Pulmonary artery endothelial cell (primary cell): ENCODE data around the gene PTPN21. TPM values are rescaled to one million over a fixed set of nuclear protein-coding genes. Genes with fewer than 3 reads are reported as not detected.
A peak's percentile ranks its signal among the peaks of the same experiment; 100 is the strongest.

Experiments
- DNase-seq: peaks from one replicate; pipeline ENCODE4 v3.0.0-alpha.2; 2011; ENCODE audit warnings: low read depth, low spot score
- total RNA-seq: library from RNA; depleted of rRNA; stranded (reverse); fragments of >200 nt; gene quantifications from 2 replicates; pipeline ENCODE4 v1.2.3, GENCODE V29; 2014

Gene PTPN21
- total RNA-seq, 1 donor from 2014 or later: 4.7 TPM

- DNase-seq: no peak
These were observed 49.2 kb downstream of the PTPN21 start for GRCh38 chr14:88505621-88506020.

- no peak for DNase-seq
These were observed 50.2 kb downstream of the PTPN21 start for GRCh38 chr14:88504602-88505001.

GRCh38 chr14:88503754-88504406 lies 50.9 kb downstream of the PTPN21 start:
- DNase-seq: no peak

GRCh38 chr14:88502740-88503139 lies 52.1 kb downstream of the PTPN21 start:
- DNase-seq: no peak

GRCh38 chr14:88500611-88501010 lies 54.2 kb downstream of the PTPN21 start:
- no peak for DNase-seq

- DNase-seq: no peak
These were observed 55.6 kb downstream of the PTPN21 start for GRCh38 chr14:88499225-88499624.

- DNase-seq: no peak
These were observed 58.4 kb downstream of the PTPN21 start for GRCh38 chr14:88496414-88496813.

- DNase-seq: no peak
These were observed 61.2 kb downstream of the PTPN21 start for GRCh38 chr14:88493392-88494185.

GRCh38 chr14:88492272-88493089 lies 62.3 kb downstream of the PTPN21 start:
- DNase-seq: peak; percentile 47

GRCh38 chr14:88490168-88490567 lies 64.6 kb downstream of the PTPN21 start:
- DNase-seq: no peak

- no peak for DNase-seq
These were observed 65.9 kb downstream of the PTPN21 start for GRCh38 chr14:88488897-88489296.

- no peak for DNase-seq
These were observed 66.7 kb downstream of the PTPN21 start for GRCh38 chr14:88488081-88488480.

- no peak for DNase-seq
These were observed 72.3 kb downstream of the PTPN21 start for GRCh38 chr14:88482524-88482923.

- no peak for DNase-seq
These were observed 73.0 kb downstream of the PTPN21 start for GRCh38 chr14:88481794-88482193.

- DNase-seq: no peak
These were observed 73.7 kb downstream of the PTPN21 start for GRCh38 chr14:88481059-88481458.

GRCh38 chr14:88479574-88479987 lies 75.2 kb downstream of the PTPN21 start:
- no peak for DNase-seq

- DNase-seq: no peak
These were observed 75.9 kb downstream of the PTPN21 start for GRCh38 chr14:88478931-88479330.

GRCh38 chr14:88477513-88478250 lies 77.1 kb downstream of the PTPN21 start:
- no peak for DNase-seq

- no peak for DNase-seq
These were observed 78.0 kb downstream of the PTPN21 start for GRCh38 chr14:88476825-88477224.

- DNase-seq: no peak
These were observed 78.5 kb downstream of the PTPN21 start for GRCh38 chr14:88476214-88476774.

- DNase-seq: no peak
These were observed 81.0 kb downstream of the PTPN21 start for GRCh38 chr14:88473791-88474190.
